Fibroblast of skin of right biceps (primary cell): ENCODE results near the gene GABRD.
"Not testable (repeated sequence)": the region's sequence is repeated elsewhere in the genome, so short reads cannot be mapped to it uniquely, and the experiment has no call there.

Experiments
- DNase-seq: peaks from one replicate; pipeline ENCODE4 v3.0.0-alpha.2; 2013

Gene GABRD, protein sequence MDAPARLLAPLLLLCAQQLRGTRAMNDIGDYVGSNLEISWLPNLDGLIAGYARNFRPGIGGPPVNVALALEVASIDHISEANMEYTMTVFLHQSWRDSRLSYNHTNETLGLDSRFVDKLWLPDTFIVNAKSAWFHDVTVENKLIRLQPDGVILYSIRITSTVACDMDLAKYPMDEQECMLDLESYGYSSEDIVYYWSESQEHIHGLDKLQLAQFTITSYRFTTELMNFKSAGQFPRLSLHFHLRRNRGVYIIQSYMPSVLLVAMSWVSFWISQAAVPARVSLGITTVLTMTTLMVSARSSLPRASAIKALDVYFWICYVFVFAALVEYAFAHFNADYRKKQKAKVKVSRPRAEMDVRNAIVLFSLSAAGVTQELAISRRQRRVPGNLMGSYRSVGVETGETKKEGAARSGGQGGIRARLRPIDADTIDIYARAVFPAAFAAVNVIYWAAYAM

GRCh38 chr1:2019172-2019543 is at the start of gene GABRD:
Gene GABRD, plus strand, starts transcription at chr1:2019345. Its CDS starts 79 bp downstream, at chr1:2019424.
- DNase-seq = no peak

- no peak for DNase-seq
These were observed 49.6 kb upstream of the GABRD start for GRCh38 chr1:1969505-1969900.

DNA sequence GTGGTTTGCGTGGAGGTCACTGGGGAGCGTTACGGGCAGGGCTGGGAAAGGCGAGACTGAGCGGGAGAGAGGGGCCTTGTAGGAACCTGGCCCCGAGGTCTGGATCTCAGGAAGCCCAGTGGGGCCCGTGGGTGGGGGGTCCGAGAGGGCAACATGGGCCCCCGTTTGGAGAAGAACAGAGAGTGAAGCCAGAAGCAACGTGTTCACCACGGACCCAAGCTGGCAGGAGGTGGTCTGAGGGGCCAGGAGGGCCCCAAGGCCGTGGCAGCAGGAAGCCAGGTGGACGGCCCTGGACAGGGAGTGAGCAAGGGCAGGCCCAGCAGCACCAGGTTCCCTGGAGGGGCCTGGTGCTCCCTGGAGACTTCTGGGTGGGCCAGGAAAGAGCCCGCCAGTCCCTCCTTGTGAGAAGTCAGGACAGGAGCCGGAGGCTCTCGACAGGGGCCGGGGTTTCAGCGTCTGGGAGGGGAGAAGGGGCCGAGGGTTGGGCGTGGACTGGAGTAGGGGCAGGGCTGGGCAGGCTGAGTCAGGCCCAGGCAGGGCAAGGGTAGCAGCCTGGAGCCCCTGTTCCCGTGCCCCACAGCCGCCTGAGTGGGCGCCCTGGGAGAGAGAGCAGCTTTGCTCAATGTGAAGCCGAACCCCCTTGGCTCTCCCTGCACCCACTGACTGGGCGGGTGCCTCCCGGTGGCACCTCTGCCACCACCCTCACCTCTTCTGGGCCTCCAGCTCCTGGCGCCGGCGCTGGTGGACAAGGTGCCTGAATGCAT is 49.0 kb upstream of the GABRD start:
- DNase-seq = no peak

DNA sequence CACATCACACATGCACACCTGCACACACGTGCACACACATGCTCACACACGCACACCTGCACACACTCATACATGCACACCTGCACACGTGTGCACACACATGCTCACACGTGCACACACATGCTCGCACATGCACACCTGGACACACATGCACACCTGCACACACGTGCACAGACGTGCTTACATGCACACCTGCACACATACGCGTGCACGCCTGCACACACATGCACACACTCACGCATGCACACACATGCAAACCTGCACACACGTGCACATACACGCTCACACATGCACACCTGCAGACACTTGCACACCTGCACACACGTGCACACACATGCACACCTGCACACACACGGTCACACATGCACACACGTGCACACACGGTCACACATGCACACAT is 48.1 kb upstream of the GABRD start:
- DNase-seq = no peak

GRCh38 chr1:1971688-1972087 is 47.5 kb upstream of the GABRD start:
- DNase-seq = no peak

GRCh38 chr1:1972976-1973715 is 46.0 kb upstream of the GABRD start:
- DNase-seq = no peak

GRCh38 chr1:1973716-1974642 is 45.2 kb upstream of the GABRD start:
- DNase-seq = no peak

- DNase-seq = no peak
These were observed 44.3 kb upstream of the GABRD start for GRCh38 chr1:1974834-1975233.

- no peak for DNase-seq
These were observed 43.6 kb upstream of the GABRD start for GRCh38 chr1:1975535-1975934.

DNA sequence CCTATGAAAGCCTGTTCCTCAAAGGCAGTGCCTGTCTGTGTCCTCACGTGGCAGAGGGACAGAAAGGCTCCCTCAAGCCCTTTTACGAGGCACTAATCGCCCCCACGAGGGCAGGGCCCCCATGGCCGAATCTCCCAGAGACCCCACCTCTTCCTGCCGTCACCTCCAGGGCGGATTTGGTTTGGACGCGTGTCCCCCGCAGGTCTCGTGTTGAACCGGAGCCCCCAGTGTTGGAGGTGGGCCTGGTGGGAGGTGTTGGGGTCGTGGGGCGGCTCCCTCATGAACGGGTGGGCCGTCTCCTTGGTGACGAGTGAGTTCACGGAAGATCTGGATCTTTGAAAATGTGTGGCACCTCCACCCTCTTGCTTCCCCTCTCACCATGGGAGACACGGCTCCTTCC is 43.1 kb upstream of the GABRD start:
- DNase-seq = no peak

- no peak for DNase-seq
These were observed 41.0 kb upstream of the GABRD start for GRCh38 chr1:1978108-1978507.

DNA sequence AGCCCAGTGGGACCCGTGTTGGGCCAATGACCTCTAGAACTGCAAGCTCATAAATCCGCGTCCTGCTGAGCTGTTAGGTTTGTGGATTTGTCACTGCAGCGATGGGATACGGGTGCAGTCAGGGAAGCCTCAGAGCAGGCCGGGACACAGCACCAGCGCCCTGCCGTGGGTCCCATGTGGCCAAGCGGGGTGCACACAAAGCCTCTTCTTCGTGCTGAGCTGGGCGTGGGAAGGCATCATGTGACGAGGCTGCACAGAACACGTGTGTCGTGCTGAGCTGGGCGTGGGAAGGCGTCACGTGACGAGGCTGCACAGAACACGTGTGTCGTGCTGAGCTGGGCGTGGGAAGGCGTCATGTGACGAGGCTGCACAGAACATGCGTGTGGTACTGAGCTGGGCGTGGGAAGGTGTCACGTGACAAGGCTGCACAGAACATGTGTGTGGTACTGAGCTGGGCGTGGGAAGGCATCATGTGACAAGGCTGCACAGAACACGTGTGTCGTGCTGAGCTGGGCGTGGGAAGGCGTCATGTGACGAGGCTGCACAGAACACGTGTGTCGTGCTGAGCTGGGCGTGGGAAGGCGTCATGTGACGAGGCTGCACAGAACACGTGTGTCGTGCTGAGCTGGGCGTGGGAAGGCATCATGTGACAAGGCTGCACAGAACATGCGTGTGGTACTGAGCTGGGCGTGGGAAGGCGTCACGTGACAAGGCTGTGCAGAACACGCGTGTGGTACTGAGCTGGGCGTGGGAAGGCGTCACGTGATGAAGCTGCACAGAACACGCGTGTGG is 40.3 kb upstream of the GABRD start:
- DNase-seq = not testable (repeated sequence)

GRCh38 chr1:1979482-1980165 is 39.5 kb upstream of the GABRD start:
- no peak for DNase-seq

DNA sequence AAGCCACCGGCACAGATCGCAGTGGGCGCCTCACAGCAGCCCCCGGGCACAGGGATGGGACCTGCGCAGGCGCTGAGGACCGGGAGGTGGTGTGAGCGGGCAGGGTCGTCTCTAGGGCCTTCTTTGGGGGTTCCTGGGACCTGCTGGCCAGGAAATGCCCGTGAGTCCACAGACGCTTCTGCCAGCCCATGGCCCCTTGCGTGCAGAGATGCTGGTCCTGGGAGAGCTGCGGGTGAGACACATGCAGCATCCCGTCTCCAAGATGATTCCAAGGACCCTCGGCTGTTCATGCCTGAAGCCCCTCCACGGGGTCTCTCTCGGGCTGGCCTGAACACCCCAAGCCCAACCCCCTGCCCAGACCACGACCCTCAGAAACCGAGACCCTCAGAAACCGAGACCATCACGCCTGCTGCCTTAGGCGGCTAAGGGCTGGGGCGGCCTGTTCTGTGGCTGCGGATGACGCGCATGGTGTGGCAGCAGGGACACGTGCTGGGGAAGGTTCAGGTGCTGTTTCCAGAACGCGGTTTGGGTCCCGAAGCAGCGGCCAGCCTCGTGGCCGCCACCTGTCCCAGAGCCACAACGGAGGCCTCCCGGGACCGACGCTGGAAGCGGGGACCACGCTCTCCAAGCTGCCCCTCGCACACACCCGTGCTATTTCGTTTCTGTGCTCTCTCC is 38.5 kb upstream of the GABRD start:
- DNase-seq = no peak

DNA sequence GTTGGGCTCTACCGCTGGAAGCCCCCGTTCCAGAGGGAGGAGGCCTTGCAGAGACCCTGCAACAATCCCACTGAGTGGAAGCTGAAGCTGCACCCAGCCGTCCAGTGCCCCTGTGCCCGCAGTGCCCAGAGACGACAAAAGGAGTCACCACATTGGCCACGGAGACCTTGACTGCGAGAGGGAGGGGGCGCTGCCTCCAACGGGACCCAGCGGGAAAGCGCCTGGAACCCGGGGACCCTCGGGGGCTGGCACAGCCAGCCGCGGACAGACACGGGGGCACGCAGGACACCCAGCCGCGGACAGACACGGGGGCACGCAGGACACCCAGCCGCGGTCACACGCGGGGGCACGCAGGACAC is 38.0 kb upstream of the GABRD start:
- DNase-seq = no peak

GRCh38 chr1:1981631-1982327 is 37.4 kb upstream of the GABRD start:
- not testable (repeated sequence) for DNase-seq

- no peak for DNase-seq
These were observed 36.5 kb upstream of the GABRD start for GRCh38 chr1:1982379-1983232.

GRCh38 chr1:1984560-1985070 is 34.5 kb upstream of the GABRD start:
- DNase-seq = no peak
